GM12873 (cell line): ENCODE measurements around the gene SDCBP2.

Experiments
- CTCF ChIP-seq: IDR thresholded peaks from 2 replicates; pipeline ENCODE4 v1.5.1; 2012; ENCODE audit warnings: low read depth, mild to moderate bottlenecking, moderate library complexity, low read length, control low read depth; ENCODE audit not compliant: insufficient read depth; ENCODE audit errors: missing control alignments

The SDCBP2 gene

GRCh38 chr20:1320902-1321653 is 7.9 kb downstream of the SDCBP2 start:
- no peak for TF ChIP-seq CTCF

GRCh38 chr20:1320016-1320415 is 8.9 kb downstream of the SDCBP2 start:
- TF ChIP-seq CTCF = no peak

- no peak for TF ChIP-seq CTCF
Measured at GRCh38 chr20:1319462-1319861, 9.5 kb downstream of the SDCBP2 start.

GRCh38 chr20:1319051-1319450 is 9.9 kb downstream of the SDCBP2 start:
- no peak for TF ChIP-seq CTCF

- TF ChIP-seq CTCF = no peak
Measured at GRCh38 chr20:1317545-1318255, 11.2 kb downstream of the SDCBP2 start.

GRCh38 chr20:1315804-1316203 is 13.1 kb downstream of the SDCBP2 start:
- TF ChIP-seq CTCF = no peak

GRCh38 chr20:1313236-1313964 is 15.5 kb downstream of the SDCBP2 start:
- peak; percentile 91 for TF ChIP-seq CTCF
